Choroid plexus epithelial cell (primary cell): ENCODE results near the gene STEAP1B.

Experiments
- DNase-seq: peaks from one replicate; pipeline ENCODE4 v3.0.0-alpha.2; 2010; ENCODE audit warnings: low read depth
- H3K4me3 ChIP-seq: 2 replicates; pipeline ENCODE4 v1.5.1; 2011; ENCODE audit warnings: low read depth, mild to moderate bottlenecking, control low read depth, low read length, moderate library complexity
- CTCF ChIP-seq: conservative IDR thresholded peaks from 2 replicates; pipeline ENCODE4 v1.5.1; 2011; ENCODE audit warnings: low read depth, mild to moderate bottlenecking, control low read depth, inconsistent platforms, low read length, moderate library complexity

Gene STEAP1B

GRCh38 chr7:22402250-22402649, 97.7 kb downstream of the STEAP1B start:
- no peak for TF ChIP-seq CTCF
- no peak for DNase-seq
- H3K4me3 ChIP-seq: no peak overlapping the region

- DNase-seq: no peak
- TF ChIP-seq CTCF: no peak
- H3K4me3 ChIP-seq: no peak overlapping the region
Measured at GRCh38 chr7:22400936-22401553, 98.9 kb downstream of the STEAP1B start.

- no peak overlapping the region for H3K4me3 ChIP-seq
- no peak for TF ChIP-seq CTCF
- no peak for DNase-seq
Measured at GRCh38 chr7:22400150-22400814, 99.7 kb downstream of the STEAP1B start.

- DNase-seq: no peak
- TF ChIP-seq CTCF: no peak
Measured at GRCh38 chr7:22399546-22399945, 100.4 kb downstream of the STEAP1B start.

GRCh38 chr7:22399091-22399490, 100.9 kb downstream of the STEAP1B start:
- H3K4me3 ChIP-seq: no peak overlapping the region
- DNase-seq: no peak
- TF ChIP-seq CTCF: no peak

More at GRCh38 chr7:22399546-22399945, 100.4 kb downstream of the STEAP1B start:
- H3K4me3 ChIP-seq: no peak overlapping the region

GRCh38 chr7:22397981-22398380, 102.0 kb downstream of the STEAP1B start:
- DNase-seq: no peak
- no peak for TF ChIP-seq CTCF
- no peak overlapping the region for H3K4me3 ChIP-seq

GRCh38 chr7:22395222-22395621, 104.8 kb downstream of the STEAP1B start:
- H3K4me3 ChIP-seq: no peak overlapping the region
- DNase-seq: no peak
- TF ChIP-seq CTCF: no peak
